HEK293T (cell line): ENCODE results near the gene PRDM4.

ENCODE experiments used
- CTCF ChIA-PET: fragments of 350-600 bp; formaldehyde crosslinking; extraction: SDS; loops from one replicate; lab custom pipeline; 2021; ENCODE audit warnings: antibody characterized with exemption, inconsistent platforms; lab: Yijun Ruan, JAX
- POLR2A ChIA-PET: fragments of 350-600 bp; formaldehyde crosslinking; extraction: SDS; loops from one replicate; lab custom pipeline; 2020; ENCODE audit warnings: antibody characterized with exemption, inconsistent platforms; lab: Yijun Ruan, JAX
- DNase-seq: peaks from one replicate; pipeline ENCODE4 v3.0.0; 2012; ENCODE audit warnings: mixed read lengths; ENCODE audit errors: extremely low spot score
- ARNT ChIP-seq: fragments of 450-650 bp; IDR thresholded peaks from 2 replicates; pipeline ENCODE4 v1.6.1; 2017; ENCODE audit warnings: mild to moderate bottlenecking
- BHLHE40 ChIP-seq: fragments of 450-650 bp; IDR thresholded peaks from 2 replicates; pipeline ENCODE4 v1.6.1; 2016; ENCODE audit warnings: mild to moderate bottlenecking, moderate library complexity, borderline replicate concordance
- CTBP1 ChIP-seq: fragments of 450-650 bp; IDR thresholded peaks from 2 replicates; pipeline ENCODE4 v1.6.1; 2016; ENCODE audit warnings: borderline replicate concordance
- ELF4 ChIP-seq: fragments of 450-650 bp; IDR thresholded peaks from 2 replicates; pipeline ENCODE4 v1.6.1; 2017; ENCODE audit warnings: antibody characterized with exemption
- FOXA1 ChIP-seq: fragments of 450-650 bp; IDR thresholded peaks from 2 replicates; pipeline ENCODE4 v1.6.1; 2016; ENCODE audit warnings: mild to moderate bottlenecking
- FOXK2 ChIP-seq: fragments of 450-650 bp; IDR thresholded peaks from 2 replicates; pipeline ENCODE4 v1.6.1; 2016; ENCODE audit warnings: mild to moderate bottlenecking
- FOXM1 ChIP-seq: fragments of 450-650 bp; IDR thresholded peaks from 2 replicates; pipeline ENCODE4 v1.6.1; 2017; ENCODE audit warnings: mild to moderate bottlenecking, borderline replicate concordance
- HDGF ChIP-seq: fragments of 450-650 bp; IDR thresholded peaks from 2 replicates; pipeline ENCODE4 v1.6.1; 2017; ENCODE audit warnings: antibody characterized with exemption, borderline replicate concordance
- L3MBTL2 ChIP-seq: fragments of 450-650 bp; conservative IDR thresholded peaks from 2 replicates; pipeline ENCODE4 v1.6.1; 2016; ENCODE audit warnings: mild to moderate bottlenecking
- LEF1 ChIP-seq: fragments of 450-650 bp; IDR thresholded peaks from 2 replicates; pipeline ENCODE4 v1.6.1; 2017; ENCODE audit warnings: mild to moderate bottlenecking, borderline replicate concordance
- NFRKB ChIP-seq: fragments of 450-650 bp; IDR thresholded peaks from 2 replicates; pipeline ENCODE4 v1.6.1; 2016; ENCODE audit warnings: mild to moderate bottlenecking, moderate library complexity
- PKNOX1 ChIP-seq: fragments of 450-650 bp; IDR thresholded peaks from 2 replicates; pipeline ENCODE4 v1.6.1; 2016
- SP1 ChIP-seq: fragments of 450-650 bp; IDR thresholded peaks from 2 replicates; pipeline ENCODE4 v1.6.1; 2017
- SUZ12 ChIP-seq: fragments of 450-650 bp; IDR thresholded peaks from 2 replicates; pipeline ENCODE4 v1.6.1; 2016; ENCODE audit warnings: mild to moderate bottlenecking
- TARDBP ChIP-seq: fragments of 450-650 bp; IDR thresholded peaks from 2 replicates; pipeline ENCODE4 v1.6.1; 2016
- ZNF384 ChIP-seq: fragments of 450-650 bp; IDR thresholded peaks from 2 replicates; pipeline ENCODE4 v1.6.1; 2016

The PRDM4 gene

GRCh38 chr12:107765316-107765715 lies 4.4 kb upstream of the PRDM4 start:
- ChIA-PET CTCF (no interaction called here), POLR2A (no interaction called here)
- no peak for DNase-seq
- TF ChIP-seq ELF4 (no peak), HDGF (no peak), SUZ12 (no peak), L3MBTL2 (no peak), FOXK2 (no peak), NFRKB (no peak), CTBP1 (no peak), ARNT (no peak), PKNOX1 (no peak), FOXA1 (no peak), LEF1 (no peak), BHLHE40 (no peak), TARDBP (no peak), FOXM1 (no peak), ZNF384 (no peak), SP1 (no peak)

GRCh38 chr12:107764626-107765025 lies 3.7 kb upstream of the PRDM4 start:
- TF ChIP-seq L3MBTL2 (no peak), TARDBP (no peak), ELF4 (no peak), ZNF384 (no peak), BHLHE40 (no peak), LEF1 (no peak), FOXA1 (no peak), ARNT (no peak), SP1 (no peak), FOXM1 (no peak), SUZ12 (no peak), HDGF (no peak), NFRKB (no peak), CTBP1 (no peak), FOXK2 (no peak)
- ChIA-PET POLR2A (no interaction called here), CTCF (interaction anchor here (0.6 kb wide), 1 partner anchor 121 kb away, joined by 3 read pairs; no protein-coding TSS in a partner anchor)
- DNase-seq, result no peak

DNA sequence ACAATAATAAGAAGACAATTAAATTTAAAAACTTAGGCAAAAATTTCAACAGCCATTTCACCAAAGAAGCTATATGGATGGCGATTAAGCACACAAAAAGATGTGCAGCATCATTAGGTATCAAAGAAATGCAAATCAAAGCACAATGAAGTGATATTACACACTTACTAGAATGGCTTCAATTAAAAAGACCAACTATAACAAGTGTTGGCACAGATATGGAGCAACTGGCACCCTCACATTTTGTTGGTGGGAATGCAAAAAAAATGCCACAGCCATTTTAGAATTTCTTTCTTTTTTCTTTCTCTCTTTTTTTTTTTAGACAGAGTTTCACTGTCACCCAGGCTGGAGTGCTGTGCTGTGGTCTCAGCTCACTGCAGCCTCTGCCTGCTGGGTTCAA lies 1.9 kb upstream of the PRDM4 start:
- ChIA-PET CTCF (no interaction called here), POLR2A (no interaction called here)
- TF ChIP-seq ELF4 (no peak), L3MBTL2 (no peak), NFRKB (no peak), TARDBP (no peak), LEF1 (no peak), PKNOX1 (no peak), ARNT (no peak), FOXK2 (no peak), ZNF384 (no peak), CTBP1 (no peak), FOXM1 (no peak)

GRCh38 chr12:107761502-107761904 lies 566 bp upstream of the PRDM4 start:
- ChIA-PET CTCF (no interaction called here), POLR2A (interaction anchor here (1.6 kb wide), 1 partner anchor 142 kb away, joined by 5 read pairs; no protein-coding TSS in a partner anchor)
- DNase-seq, result peak; percentile 13
- no peak for TF ChIP-seq ELF4
- TF ChIP-seq HDGF, result no peak
- no peak for TF ChIP-seq PKNOX1
- TF ChIP-seq L3MBTL2, result no peak; the same call in 1 of the 2 replicates
- TF ChIP-seq FOXM1, result no peak
- TF ChIP-seq FOXK2, result no peak

More for the DNA sequence above, 1.9 kb upstream of the PRDM4 start:
- DNase-seq, result no peak

GRCh38 chr12:107760207-107760808 lies 629 bp downstream of the PRDM4 start:
- DNase-seq, result peak; percentile 42
- POLR2A ChIA-PET, result interaction anchor here (0.7 kb wide), 1 partner anchor 82 kb away, joined by 3 read pairs; no protein-coding TSS in a partner anchor
- TF ChIP-seq L3MBTL2 (peak; percentile 28; the same call in 1 of the 2 replicates), SP1 (no peak)
- CTCF ChIA-PET, result interaction anchor here (0.6 kb wide), 1 partner anchor 50 kb away, joined by 5 read pairs; no protein-coding TSS in a partner anchor

GRCh38 chr12:107759410-107759809 lies 1.5 kb downstream of the PRDM4 start:
- DNase-seq, result peak; percentile 69
- ChIA-PET CTCF (interaction anchor here (0.6 kb wide), 1 partner anchor 49 kb away, joined by 5 read pairs; no protein-coding TSS in a partner anchor), POLR2A (interaction anchor here (0.7 kb wide), 1 partner anchor 81 kb away, joined by 3 read pairs; no protein-coding TSS in a partner anchor)
- TF ChIP-seq BHLHE40, result no peak
- TF ChIP-seq ZNF384, result no peak
- no peak for TF ChIP-seq SP1
- no peak for TF ChIP-seq PKNOX1
- TF ChIP-seq ARNT, result no peak
- TF ChIP-seq FOXM1, result no peak
